C4-2B (cell line): ENCODE results near the gene ZKSCAN8.

Experiments
- H3K27ac ChIP-seq: fragments of 450-650 bp; 2 replicates; pipeline ENCODE4 v1.5.1; 2017
- CTCF ChIP-seq: fragments of 450-650 bp; conservative IDR thresholded peaks from 2 replicates; pipeline ENCODE4 v1.5.1; 2017; ENCODE audit warnings: mild to moderate bottlenecking
- ZFX ChIP-seq: fragments of 450-650 bp; IDR thresholded peaks from 2 replicates; pipeline ENCODE4 v1.6.1; 2017

Gene ZKSCAN8

DNA sequence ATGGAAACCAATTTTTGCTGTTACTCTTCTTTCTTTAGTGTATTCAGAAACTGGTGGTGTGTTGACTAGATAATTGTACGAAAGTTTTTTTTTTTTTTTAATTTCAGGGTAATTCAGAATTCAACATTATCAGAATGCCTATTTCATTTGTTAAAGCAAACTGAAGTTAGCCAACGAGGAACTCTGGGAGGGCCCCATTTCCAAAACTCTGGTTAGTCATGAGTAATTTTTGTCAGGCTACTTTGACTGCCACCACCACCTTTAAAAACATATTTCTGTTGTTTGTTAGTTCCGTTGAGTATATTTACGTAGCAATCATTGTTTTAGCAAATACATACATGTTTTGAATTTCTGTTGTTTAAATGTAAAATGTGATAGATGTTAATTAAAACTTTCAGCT lies 763 bp downstream of the ZKSCAN8 start:
- H3K27ac ChIP-seq, result no peak overlapping the region
- TF ChIP-seq ZFX, result no peak
- TF ChIP-seq CTCF, result no peak

- TF ChIP-seq ZFX, result no peak
- no peak overlapping the region for H3K27ac ChIP-seq
Observed at GRCh38 chr6:28145231-28145630, 3.5 kb downstream of the ZKSCAN8 start.

DNA sequence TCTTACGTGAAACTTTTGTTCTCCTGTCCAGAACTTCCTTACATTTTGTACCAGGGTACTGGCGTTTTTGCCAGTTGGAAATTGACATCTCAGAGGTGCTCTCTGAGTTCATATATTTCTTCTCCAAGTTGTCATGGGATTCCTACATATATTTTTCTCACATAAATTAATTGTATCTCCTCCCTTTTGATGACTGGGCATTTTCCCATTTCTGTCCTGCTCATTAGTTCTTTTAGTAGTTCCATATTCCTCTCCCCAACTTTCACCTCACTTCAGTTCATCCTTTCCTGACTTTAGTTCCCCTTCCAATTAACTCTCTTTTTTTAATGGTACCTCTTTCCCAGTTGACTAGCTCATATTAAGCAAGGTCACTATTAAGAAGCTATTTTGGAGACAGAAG lies 10.8 kb downstream of the ZKSCAN8 start:
- H3K27ac ChIP-seq, result no peak overlapping the region
- no peak for TF ChIP-seq CTCF
- no peak for TF ChIP-seq ZFX

- TF ChIP-seq CTCF, result no peak
- TF ChIP-seq ZFX, result no peak
- H3K27ac ChIP-seq, result no peak overlapping the region
Observed at GRCh38 chr6:28153546-28153945, 11.9 kb downstream of the ZKSCAN8 start.

- TF ChIP-seq ZFX, result no peak
- no peak for TF ChIP-seq CTCF
- no peak overlapping the region for H3K27ac ChIP-seq
Observed at GRCh38 chr6:28154357-28154756, 12.7 kb downstream of the ZKSCAN8 start.

DNA sequence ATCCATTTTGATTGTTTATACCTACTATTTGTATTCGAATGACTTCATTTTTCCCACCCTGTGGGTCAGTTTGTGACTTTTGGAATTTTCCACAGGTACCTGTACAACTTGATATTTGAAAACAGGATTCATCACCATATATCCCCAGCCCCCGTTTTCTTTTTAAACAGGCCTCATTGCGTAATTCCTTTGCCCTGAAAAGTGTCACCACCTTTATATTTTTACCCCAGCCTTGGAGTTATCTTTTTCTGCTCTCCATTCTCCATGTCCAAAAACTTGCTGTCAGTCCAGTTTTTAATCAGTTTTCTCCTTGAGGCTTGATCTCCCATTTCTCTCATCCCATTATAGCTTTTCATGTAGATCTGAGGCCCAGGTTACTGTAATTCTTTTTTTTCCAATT lies 16.6 kb downstream of the ZKSCAN8 start:
- H3K27ac ChIP-seq, result no peak overlapping the region
- TF ChIP-seq ZFX, result no peak
- no peak for TF ChIP-seq CTCF

GRCh38 chr6:28159029-28159607 lies 17.4 kb downstream of the ZKSCAN8 start:
- no peak overlapping the region for H3K27ac ChIP-seq
- TF ChIP-seq CTCF (no peak), ZFX (no peak)

DNA sequence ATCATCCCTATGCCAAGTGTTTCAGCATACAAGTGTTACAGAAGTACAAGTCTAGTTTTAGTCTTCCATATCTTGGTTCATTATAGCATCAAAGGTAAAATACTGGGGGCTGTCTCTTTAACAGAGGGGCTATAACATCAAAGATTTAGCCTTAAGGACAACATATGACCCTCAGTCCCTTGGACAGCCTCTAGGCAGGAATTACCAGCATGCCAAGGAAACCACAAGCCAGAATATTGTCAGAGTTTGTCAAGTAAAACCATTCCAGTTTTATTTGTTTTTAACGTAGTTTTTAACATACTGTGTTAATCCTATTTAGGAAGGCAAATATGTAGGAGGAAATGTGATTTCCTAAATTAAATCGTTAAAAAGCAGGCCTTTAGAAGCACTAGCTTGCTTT lies 18.6 kb downstream of the ZKSCAN8 start:
- no peak for TF ChIP-seq ZFX
- TF ChIP-seq CTCF, result no peak
- no peak overlapping the region for H3K27ac ChIP-seq
